Activated CD4-positive, alpha-beta T cell treated with anti-CD3 and anti-CD28 coated beads for 1 hour (primary cell): ENCODE measurements around the gene BTBD18.

ENCODE experiments used
- DNase-seq: peaks from one replicate; pipeline ENCODE4 v3.0.0-alpha.2; 2020

Gene BTBD18

GRCh38 chr11:57775491-57775890 lies 23.9 kb upstream of the BTBD18 start:
- no peak for DNase-seq

DNA sequence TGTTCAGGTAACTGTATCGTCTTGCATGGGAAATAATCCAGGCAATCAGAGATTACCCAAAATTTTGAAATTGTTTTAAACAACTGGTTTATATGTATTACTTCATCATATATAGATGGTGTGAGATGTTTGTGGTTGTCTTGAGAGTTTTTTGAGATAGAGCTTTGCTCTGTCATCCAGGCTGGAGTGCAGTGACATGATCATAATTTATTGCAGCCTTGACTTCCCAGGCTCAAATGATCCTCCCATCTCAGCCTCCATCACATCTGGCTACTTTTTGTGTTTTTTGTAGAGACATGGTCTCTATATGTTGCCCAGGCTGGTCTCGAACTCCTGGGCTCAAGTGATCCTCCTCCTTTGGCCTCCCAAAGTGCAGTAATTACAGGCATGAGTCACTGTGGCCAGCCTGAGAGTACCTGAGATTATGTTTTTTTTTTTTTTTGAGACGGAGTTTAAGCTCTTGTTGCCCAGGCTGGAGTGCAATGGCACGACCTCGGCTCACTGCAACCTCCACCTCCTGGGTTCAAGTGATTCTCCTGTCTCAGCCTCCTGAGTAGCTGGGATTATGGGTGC lies 21.5 kb upstream of the BTBD18 start:
- DNase-seq = no peak

- DNase-seq = no peak
Measured at GRCh38 chr11:57772562-57772961, 20.9 kb upstream of the BTBD18 start.

GRCh38 chr11:57771365-57771764 lies 19.7 kb upstream of the BTBD18 start:
- DNase-seq = no peak

DNA sequence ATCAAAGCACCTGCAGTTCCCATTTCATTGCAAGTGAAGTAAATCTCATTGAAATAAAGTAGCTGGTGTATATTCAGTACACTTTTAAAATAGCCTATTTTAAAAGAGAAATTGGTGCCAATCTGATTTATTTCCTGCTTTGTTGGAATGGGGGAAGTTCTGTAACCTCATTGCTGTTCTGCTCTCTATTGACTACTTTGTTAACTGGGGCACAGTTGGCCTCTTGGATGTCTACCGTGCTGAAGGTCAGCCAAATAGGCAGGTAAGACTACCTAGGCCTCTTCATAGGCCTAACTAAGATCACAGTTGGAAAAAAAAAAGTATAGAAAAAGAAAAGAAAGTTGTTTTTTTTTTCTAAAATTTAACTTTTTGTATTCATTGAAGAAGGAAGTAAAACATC lies 19.2 kb upstream of the BTBD18 start:
- no peak for DNase-seq

- no peak for DNase-seq
Measured at GRCh38 chr11:57764972-57765371, 13.4 kb upstream of the BTBD18 start.

DNA sequence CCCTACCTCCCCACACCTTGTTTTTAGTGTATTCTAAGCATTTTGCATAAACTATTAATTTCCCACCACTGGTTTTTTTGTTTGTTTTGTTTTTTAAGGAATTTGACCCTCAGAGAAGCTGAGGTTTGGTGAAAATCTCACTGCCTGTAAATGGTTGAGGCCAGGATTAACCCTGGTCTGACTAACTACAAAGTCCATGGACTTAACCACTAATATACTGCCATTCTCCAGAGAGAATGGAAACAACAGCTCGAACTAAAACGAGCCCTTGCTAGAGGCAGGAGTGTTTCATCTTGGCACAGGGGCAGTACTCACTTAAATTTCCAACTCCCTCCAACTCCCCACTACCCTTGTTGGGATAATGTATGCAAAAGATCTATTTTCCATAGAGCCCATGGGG lies 12.9 kb upstream of the BTBD18 start:
- DNase-seq = no peak

DNA sequence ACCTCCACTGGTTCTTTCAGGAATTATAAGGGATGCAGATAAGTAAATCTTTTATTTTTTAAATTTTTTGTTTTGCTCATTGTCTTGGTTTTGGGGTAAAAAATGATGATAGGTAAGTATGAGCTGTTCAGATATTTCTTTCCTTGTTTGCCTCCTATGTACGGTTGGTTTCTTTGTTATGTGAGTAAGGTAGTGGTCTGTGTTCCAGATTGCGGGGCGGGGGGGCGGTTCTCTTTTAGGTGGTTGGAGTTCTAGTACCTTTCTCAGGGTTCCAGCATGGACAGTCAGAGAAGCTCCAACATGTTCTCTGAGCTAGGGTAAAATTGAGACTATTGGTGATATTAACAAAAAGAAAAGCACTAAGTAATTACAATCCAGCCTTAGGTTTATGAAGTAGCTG lies 12.4 kb upstream of the BTBD18 start:
- DNase-seq = no peak

DNA sequence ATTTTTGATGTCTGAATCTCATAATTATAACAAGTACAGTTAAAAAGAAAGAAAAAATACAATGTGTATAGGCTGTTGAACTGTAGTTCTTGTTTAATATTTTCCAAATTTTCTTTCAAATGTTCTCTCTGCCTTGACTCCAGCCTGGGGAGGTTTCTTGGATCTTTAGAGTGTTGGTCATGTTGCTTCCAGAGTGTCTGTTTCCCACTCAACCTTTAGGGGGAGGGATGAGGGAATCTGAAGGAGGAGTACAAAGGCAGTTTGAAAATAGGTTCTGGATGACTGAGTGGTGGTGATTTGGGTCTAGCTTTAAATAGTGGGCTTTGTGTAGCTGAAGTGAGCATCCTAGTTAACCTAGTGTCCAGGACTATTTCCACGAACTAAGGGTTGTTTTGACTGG lies 11.9 kb upstream of the BTBD18 start:
- no peak for DNase-seq

DNA sequence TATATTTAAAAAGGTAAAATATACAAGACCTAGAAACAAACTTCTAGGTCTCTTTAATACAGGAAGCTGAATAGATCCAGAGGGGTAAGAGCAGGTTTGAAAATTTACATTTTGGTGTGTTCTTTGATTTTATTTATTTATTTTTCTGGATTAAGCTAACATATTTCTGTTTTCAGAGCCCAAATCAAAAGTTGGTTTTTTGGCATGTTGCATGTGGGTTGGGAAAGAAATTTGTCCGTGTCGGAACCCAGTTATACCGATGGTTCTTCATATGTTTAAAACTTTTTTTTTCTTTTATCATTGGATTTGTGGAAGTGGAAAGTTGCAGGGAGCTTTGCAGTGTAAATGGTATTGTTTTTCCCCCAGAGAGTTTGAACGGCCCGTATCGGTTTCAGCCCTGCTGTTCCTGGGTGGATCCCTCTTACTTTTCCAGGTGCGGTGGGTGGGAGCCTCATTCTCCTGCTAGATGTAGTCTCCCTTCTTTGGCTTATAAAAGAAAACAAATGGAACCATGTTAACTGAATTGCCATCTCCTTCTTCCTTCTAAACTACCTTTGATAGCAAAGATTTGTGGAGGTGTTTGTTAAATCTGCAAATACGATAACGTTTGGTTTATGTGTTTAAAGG lies 10.7 kb upstream of the BTBD18 start:
- DNase-seq = no peak

DNA sequence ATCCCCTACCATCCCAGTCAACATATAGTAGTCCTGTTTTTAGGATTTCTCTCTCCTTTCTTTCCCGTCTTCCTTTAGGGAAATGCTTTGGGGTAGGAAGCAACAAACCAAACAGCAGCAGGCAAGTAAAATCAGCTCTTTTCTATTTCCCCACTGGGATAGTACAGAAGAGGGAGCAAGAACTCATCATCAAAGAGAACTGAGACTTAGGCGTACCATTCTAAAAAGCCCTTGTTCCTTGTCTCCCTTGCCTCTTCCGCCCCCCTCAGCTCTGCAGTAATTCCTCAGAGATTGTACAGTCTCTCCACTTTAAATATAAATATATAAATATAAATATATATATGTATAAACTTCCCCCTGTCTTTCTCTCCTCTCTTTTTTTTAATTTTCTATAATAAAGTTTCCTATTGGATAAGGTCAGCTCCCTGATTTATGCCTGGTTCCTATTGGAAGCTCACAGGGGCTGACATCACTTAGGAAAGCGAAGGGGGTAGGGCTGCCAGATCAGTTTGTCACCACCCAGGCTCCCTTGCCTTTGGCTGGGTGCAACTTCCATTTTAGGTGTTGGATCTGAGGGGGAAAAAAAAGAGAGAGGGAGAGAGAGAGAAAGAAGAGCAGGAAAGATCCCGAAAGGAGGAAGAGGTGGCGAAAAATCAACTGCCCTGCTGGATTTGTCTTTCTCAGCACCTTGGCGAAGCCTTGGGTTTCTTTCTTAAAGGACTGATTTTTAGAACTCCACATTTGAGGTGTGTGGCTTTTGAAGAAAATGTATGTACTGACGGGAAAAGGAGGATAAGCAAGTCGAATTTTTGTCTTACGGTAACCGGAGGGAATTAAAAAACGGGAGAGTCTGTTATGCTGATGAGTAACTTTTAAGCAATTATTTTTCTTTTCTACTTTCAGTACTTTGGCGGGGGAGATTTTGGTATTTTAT lies 9.9 kb upstream of the BTBD18 start, which contains the start of gene CTNND1:
Gene CTNND1, plus strand, starts transcription at position 502 of the 934 bp plus-strand sequence. CDS start 29,677 bp downstream, outside the sequence.
- no peak for DNase-seq

DNA sequence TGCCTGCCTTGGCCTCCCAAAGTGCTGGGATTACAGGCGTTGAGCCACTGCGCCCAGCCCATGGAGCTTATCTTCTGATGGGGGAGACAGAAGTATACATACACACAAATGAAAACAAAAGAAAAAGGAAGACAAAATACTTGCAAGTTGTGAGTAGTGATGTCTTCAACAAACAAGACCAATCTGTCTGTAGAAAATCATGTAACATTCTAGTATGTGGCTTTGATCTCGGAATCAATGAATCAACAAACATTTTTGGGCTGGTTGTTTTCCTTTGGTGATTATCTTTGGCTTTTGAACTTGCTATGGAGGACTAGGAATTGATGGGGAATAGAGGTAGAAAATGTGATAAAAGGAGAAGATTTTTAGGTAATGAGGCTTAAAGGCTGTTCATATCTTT lies 6.6 kb upstream of the BTBD18 start:
- no peak for DNase-seq

GRCh38 chr11:57752954-57753353 lies 1.3 kb upstream of the BTBD18 start:
- no peak for DNase-seq

DNA sequence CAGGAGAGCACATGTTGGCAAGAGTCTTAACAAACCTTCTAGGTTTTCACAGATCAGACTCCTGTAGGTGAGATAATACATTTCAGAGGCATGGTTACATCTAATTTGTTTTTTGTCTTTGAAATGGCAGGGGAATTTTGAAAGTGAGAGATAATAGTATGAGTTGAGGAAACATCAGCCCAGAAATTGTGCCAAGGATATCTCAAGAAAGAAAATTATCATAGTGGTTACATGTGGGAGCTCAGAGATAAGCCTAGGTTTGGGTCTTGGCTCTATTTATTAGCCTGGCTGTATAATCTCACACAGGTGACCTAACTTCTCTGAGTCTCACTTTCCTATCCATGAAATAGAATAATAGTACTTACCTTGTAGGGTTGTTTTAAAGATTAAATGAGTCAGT lies 443 bp downstream of the BTBD18 start:
- DNase-seq = no peak

GRCh38 chr11:57746920-57747319 lies 4.7 kb downstream of the BTBD18 start:
- DNase-seq = no peak

- DNase-seq = no peak
Measured at GRCh38 chr11:57745206-57745605, 6.4 kb downstream of the BTBD18 start.

GRCh38 chr11:57744357-57744756 lies 7.3 kb downstream of the BTBD18 start:
- DNase-seq = no peak

GRCh38 chr11:57742087-57742452 lies 9.5 kb downstream of the BTBD18 start:
- DNase-seq = no peak

GRCh38 chr11:57741132-57742086 lies 10.2 kb downstream of the BTBD18 start, which contains the start of gene SELENOH:
TSS of gene SELENOH (plus strand) at chr11:57741491. CDS start at chr11:57741596, 105 bp downstream.
- DNase-seq = peak; percentile 84

DNA sequence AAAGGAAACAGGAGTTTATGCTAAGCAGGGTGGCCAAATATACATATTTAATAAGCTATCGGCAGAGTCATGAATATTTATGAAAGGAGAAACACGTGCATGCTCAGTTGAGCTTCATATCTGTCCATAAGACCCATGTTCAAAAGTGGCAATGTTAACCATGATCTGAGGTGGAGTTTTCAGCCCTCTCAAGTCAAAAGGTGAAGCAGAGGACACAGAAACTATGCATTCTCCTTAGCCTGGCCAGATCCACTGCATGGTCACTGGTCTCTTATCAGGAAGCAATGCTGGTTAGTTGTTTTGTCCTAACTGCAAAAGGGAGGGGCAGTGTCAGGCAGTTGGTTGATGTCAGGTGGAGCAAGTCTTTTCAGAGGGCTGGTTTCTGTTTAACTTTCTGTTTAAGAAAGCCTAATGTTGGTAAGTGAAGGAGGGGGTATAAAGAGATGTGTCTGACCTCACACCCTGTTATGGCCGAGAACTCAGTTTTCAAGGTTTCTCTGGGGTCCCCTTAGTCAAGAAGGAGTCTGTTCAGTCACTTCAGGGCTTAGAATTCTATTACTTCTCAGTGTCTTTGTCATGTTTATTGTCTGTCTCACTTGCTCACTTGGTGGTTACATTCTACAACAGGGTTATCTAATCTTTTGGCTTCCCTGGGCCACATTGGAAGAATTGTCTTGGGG lies 15.9 kb downstream of the BTBD18 start:
- no peak for DNase-seq

DNA sequence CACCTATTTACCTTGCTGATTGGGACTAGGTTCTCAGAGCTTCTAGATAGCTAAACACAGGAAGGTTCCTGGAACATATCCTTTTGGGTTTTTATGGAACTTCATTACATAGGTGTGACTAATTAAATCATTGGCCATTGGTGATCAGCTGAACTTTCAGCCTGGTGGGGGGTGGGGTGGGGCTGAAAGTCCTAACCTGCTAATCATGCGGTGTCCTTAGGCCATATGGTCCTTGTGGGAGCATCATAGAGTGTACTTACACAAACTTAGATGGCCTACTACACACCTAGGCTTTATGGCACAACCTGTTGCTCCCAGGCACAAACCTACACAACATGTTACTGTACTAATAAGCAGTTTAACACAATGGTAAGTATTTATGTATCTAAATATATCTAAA lies 19.0 kb downstream of the BTBD18 start:
- DNase-seq = no peak

- no peak for DNase-seq
Measured at GRCh38 chr11:57729479-57729878, 22.1 kb downstream of the BTBD18 start.
